Fibroblast of pulmonary artery (primary cell): ENCODE measurements around the gene ARID2.
A peak's percentile ranks its signal among the peaks of the same experiment; 100 is the strongest.

ENCODE experiments used
- DNase-seq: peaks from one replicate; pipeline ENCODE4 v3.0.0-alpha.2; 2010; ENCODE audit warnings: low read depth
- H3K4me3 ChIP-seq: replicated peaks from 2 replicates; pipeline ENCODE4 v1.5.1; 2011; ENCODE audit warnings: low read depth, mild to moderate bottlenecking, control low read depth, low read length, moderate library complexity
- TF ChIP-seq, protein P1 (sequence below): IDR thresholded peaks from 2 replicates; pipeline ENCODE4 v1.5.1; 2011; ENCODE audit warnings: mild to moderate bottlenecking, control low read depth, low read length, inconsistent platforms; ENCODE audit errors: missing control alignments

Gene ARID2

DNA sequence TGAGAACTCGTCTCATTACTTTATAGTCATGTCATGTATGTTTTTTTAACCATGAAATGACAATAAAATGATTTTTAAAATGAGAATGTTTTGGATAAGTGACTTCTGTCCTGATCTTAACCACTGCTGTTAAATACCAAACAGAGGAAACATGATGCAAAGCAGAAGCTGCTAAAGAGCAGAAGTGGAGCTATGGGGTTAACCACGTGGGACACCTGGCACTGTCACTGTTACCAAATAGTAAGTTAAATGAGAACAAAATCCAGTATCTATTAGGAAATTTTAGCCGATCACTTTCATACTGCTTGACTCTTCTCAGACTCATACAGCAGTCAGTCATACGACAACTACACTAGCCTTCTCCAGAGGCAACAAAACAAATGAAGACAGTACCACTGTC is 178.4 kb downstream of the ARID2 start:
- no peak for DNase-seq
- TF ChIP-seq, protein P1, sequence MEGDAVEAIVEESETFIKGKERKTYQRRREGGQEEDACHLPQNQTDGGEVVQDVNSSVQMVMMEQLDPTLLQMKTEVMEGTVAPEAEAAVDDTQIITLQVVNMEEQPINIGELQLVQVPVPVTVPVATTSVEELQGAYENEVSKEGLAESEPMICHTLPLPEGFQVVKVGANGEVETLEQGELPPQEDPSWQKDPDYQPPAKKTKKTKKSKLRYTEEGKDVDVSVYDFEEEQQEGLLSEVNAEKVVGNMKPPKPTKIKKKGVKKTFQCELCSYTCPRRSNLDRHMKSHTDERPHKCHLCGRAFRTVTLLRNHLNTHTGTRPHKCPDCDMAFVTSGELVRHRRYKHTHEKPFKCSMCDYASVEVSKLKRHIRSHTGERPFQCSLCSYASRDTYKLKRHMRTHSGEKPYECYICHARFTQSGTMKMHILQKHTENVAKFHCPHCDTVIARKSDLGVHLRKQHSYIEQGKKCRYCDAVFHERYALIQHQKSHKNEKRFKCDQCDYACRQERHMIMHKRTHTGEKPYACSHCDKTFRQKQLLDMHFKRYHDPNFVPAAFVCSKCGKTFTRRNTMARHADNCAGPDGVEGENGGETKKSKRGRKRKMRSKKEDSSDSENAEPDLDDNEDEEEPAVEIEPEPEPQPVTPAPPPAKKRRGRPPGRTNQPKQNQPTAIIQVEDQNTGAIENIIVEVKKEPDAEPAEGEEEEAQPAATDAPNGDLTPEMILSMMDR: no peak

DNA sequence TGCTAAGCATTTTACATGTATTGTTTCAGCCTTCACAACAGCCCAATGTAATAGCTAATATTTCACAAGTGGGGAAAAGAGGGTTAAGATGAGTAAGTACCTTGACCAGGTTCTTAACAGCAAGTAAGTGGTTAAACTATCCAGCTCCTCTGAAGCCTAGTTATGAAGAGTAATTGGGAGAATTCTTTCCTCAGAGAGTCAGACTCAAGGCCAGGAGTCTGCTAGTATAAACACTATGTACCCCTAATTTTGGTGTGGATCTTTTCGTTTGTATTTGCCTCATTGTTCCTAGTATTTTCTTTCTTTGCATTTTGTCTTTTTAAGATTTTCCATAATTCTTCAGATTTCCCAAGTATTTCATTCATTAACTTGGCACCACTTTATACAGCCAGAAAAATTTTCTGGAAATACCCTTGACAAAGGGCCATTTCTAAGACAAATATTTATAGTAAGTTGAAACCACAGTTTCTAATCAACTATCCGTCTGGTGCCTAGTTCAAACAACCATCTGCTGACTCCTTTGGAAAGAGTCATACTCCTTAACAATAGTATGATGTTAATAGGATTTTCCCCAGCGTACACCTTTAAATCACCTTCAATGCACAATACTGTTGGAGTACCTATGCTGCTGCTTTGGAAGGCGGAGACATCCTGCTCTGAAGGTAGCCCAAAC is 179.7 kb downstream of the ARID2 start:
- DNase-seq: no peak
- H3K4me3 ChIP-seq: no peak overlapping the region
- TF ChIP-seq, protein P1: no peak

More for the DNA sequence above, 178.4 kb downstream of the ARID2 start:
- H3K4me3 ChIP-seq: no peak overlapping the region

DNA sequence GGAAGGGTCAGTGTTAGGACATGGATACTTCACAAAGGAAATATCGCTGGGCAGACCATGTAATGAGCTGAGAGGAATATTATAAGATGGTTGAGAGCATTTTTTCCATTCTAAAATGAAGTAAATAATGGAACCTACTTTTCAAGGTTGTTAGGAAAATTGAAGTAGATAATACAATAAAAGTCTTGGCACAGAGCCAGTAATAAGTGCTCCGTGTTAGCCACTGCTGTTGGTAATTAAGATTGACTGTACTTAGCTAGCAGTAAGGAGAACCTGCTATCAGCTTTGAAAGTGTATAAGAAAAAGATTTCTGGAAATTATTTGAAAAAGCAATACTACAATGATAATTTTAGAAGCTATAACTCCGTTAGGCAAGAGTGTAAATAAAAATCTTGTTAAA is 183.3 kb downstream of the ARID2 start:
- TF ChIP-seq, protein P1: no peak
- H3K4me3 ChIP-seq: no peak overlapping the region
- DNase-seq: no peak

DNA sequence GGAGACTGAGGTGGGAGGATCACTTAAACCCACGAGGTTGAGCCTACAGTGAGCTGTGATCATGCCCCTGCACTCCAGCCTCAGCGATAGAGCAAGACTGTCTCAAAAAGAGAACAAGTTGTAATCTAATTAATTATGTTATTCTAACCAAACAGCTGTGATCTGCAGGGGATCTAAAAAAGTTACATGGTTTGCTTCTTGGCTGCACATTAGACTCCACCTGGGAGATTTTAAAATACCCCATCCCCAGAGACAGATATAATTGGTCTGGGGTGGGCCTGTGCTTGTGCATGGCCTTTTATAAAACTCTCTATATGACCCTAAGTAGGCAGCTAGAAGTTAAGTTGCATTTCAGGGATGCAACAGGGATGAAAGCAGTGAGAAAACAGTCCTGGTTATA is 184.1 kb downstream of the ARID2 start:
- DNase-seq: no peak
- TF ChIP-seq, protein P1: no peak
- H3K4me3 ChIP-seq: no peak overlapping the region

DNA sequence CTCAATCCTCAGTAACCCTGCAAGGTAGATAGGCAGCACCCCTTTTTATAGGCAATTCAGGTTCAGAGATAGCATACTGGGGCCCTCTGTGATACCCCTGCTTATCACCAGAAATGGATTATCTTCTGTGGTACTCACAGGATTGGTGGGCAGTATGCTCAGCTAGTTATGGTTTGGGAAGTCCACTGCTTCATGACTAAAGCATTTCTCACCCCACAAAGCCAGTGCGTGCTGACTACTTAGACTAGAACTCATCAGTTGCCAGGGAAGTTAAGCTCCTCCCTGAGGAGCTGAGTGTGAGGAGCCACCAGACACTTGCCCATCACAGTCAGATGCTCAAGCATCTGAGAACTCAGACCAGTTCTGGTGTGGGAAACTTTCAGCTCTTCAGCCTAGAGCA is 184.6 kb downstream of the ARID2 start:
- peak; percentile 48 for DNase-seq
- no peak overlapping the region for H3K4me3 ChIP-seq
- TF ChIP-seq, protein P1: no peak

DNA sequence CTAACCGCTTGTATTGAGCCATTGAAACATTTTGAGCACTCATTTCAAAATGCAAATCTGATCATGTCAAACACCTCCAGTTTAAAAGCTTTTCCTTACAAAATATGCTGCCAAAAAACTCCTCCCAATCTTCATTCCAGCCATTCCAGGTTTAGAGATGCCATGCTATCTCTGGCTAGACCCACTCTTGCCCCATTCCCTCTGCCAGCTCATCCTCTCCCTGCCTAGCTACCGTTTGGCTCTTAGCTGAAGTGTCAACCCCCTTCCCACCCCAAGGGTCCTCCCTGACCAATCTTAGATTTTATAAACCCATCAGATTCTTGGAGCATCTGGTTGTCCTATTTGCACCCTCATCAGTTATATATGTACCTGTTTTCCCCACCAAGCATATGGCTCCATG is 185.9 kb downstream of the ARID2 start:
- H3K4me3 ChIP-seq: no peak overlapping the region
- no peak for DNase-seq
- TF ChIP-seq, protein P1: no peak

DNA sequence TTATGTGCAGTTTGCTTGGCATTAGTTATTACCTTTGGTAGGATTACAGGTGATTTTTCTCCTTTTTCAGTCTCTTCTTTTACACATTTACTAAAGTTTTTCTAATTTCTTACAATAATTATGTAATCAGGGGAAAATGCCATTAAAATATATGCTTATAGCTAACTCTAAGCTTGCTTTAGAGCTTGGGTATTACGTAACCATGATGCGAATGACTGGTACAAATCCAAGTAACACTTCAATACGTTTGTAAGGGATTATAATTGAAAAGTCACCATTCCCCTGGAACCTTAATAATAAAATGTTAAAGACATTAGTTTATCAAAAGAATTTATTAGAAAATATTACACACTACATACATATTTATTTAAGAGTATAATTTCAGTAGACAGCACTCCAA is 189.3 kb downstream of the ARID2 start:
- no peak overlapping the region for H3K4me3 ChIP-seq
- TF ChIP-seq, protein P1: no peak
- peak; percentile 23 for DNase-seq
